Heart left ventricle (tissue), 16 donors: ENCODE data around the gene MRPL19. TPM values are rescaled to one million over a fixed set of nuclear protein-coding genes. Genes with fewer than 3 reads are reported as not detected.

Experiments
- ATAC-seq, 4 donors: fragments of 200-7000 bp; cut with Tn5 transposase; one replicate each; pipeline ENCODE4 v1.9.1; 2020 to 2022; ENCODE audit warnings: moderate library complexity in 4 of 4, mild to moderate bottlenecking in 3 of 4, moderate number of reproducible peaks in 1 of 4
- DNase-seq, 5 donors: peaks; one replicate each; pipeline ENCODE4 v3.0.0-alpha.2; 2020
- H3K27ac ChIP-seq, 12 donors: fragments of 200-600 bp; sonication (generic) in 4 of 12; one replicate each; pipeline versions ENCODE4 v1.5.0 to v1.8.0; 2016 to 2022; ENCODE audit warnings: mild to moderate bottlenecking in 2 of 12
- H3K27me3 ChIP-seq, 9 donors: fragments of 200-600 bp; sonication (generic) in 2 of 9; one replicate each; pipeline versions ENCODE4 v1.5.1 to v1.8.0; 2016 to 2022; ENCODE audit warnings: mild to moderate bottlenecking in 3 of 9
- H3K36me3 ChIP-seq, 9 donors: fragments of 200-600 bp; sonication (generic) in 2 of 9; one replicate each; pipeline versions ENCODE4 v1.5.0 to v1.8.0; 2018 to 2022; ENCODE audit warnings: mild to moderate bottlenecking in 2 of 9
- H3K4me1 ChIP-seq, 12 donors: fragments of 200-600 bp; sonication (generic) in 4 of 12; one replicate each; pipeline versions ENCODE4 v1.5.0 to v1.8.0; 2016 to 2022; ENCODE audit warnings: mild to moderate bottlenecking in 3 of 12
- H3K4me3 ChIP-seq, 12 donors: fragments of 200-600 bp; sonication (generic) in 4 of 12; one replicate each; pipeline versions ENCODE4 v1.5.0 to v1.8.0; 2017 to 2022; ENCODE audit warnings: mild to moderate bottlenecking in 9 of 12, moderate library complexity in 4 of 12
- H3K9me3 ChIP-seq, 12 donors: fragments of 200-600 bp; sonication (generic) in 4 of 12; one replicate each; pipeline versions ENCODE4 v1.5.0 to v1.8.0; 2016 to 2022; ENCODE audit warnings: mild to moderate bottlenecking in 1 of 12
- POLR2A ChIP-seq, 2 donors: fragments of 450-650 bp; IDR thresholded peaks; one replicate each; pipeline ENCODE4 v1.6.1; 2017; ENCODE audit warnings: antibody characterized with exemption in 2 of 2, mild to moderate bottlenecking in 2 of 2, moderate library complexity in 2 of 2
- WGBS, 4 donors: extraction: QIAGEN DNeasy Blood & Tissue Kit in 2 of 4; methylation state at CpG; one replicate each; pipeline versions ENCODE4 v1.1.5 to v1.1.7; 2013 to 2018; 5-methylcytosine and 5-hydroxymethylcytosine counted together
- intact Hi-C, 10 donors: fragments of 100-400 bp; cut with DNase I; formaldehyde crosslinking; loops; one replicate each; pipeline versions ENCODE4 v1.11.1 to v1.14.2; 2022
- polyA plus RNA-seq, 2 donors: library from polyadenylated mRNA; stranded (reverse); fragments of 200-250 nt; gene quantifications; one replicate each; pipeline ENCODE4 v1.2.3, GENCODE V29; 2013
- total RNA-seq, 9 donors: library from RNA; depleted of rRNA in 2 of 9; stranded (reverse); fragments of >200 nt in 2 of 9; fragmentation: NEBNext Ultra II Directional in 3 of 9; extraction: Animal tissue kit (Norgen Biotek cat#: 25700) in 3 of 9; gene quantifications; one replicate each; pipeline versions ENCODE4 v1.1.0 to v1.2.4, GENCODE V29; 2016 to 2023
- TF ChIP-seq, protein P1 (sequence below), 12 donors: fragments of 200-600 bp; sonication (generic) in 4 of 12; IDR thresholded peaks; one replicate each; pipeline versions ENCODE4 v1.5.0 to v1.8.0; 2018 to 2022; ENCODE audit warnings: antibody characterized with exemption in 12 of 12, mild to moderate bottlenecking in 5 of 12
- donor health status: ischemic (EF 13 %, LVEDD 7.1; RV severe dilation, severe dysfunction).
- donor health status: healthy with polysubstance abuse.
- donor health status: DM: no; HTN: yes; CAD: no.
- donor health status: DM: no; HTN: no; CAD: no.
- donor health status: ischemic (EF 25% LVEDD 6.9; RV normal size, moderate dysfunction).
- donor health status: ischemic (EF 25% LVEDD 5.7; RV mildly dilated, moderate dysfunction).
- donor health status: healthy.
- donor health status: DM: yes; HTN: yes; CAD: no.
- donor health status: ischemic (EF 35%, LVEDD 5.7; RV mildly dilated, moderate dysfunction).
- donor health status: nonischemic (EF 11% LVEDD 7.7; RV severe dilation, severe dysfunction).
- donor health status: DM: yes; HTN: yes; CAD: no.
- donor health status: PGD.
- donor health status: ischemic (EF 29% LVEDD 5.4; RV normal size, mild dysfunction).
- donor health status: nonischemic (EF 23%, LVEDD 6.1; RV moderate dilation, normal function).

The MRPL19 gene
- total and polyA plus RNA-seq, 11 donors: 19.7 to 82.8 (median 56.4) TPM

- no peaks in the 10 kb centered on the region for H3K4me1 ChIP-seq
- DNase-seq: no peak
Measured at GRCh38 chr2:75688196-75688595, 41.6 kb downstream of the MRPL19 start.

DNA sequence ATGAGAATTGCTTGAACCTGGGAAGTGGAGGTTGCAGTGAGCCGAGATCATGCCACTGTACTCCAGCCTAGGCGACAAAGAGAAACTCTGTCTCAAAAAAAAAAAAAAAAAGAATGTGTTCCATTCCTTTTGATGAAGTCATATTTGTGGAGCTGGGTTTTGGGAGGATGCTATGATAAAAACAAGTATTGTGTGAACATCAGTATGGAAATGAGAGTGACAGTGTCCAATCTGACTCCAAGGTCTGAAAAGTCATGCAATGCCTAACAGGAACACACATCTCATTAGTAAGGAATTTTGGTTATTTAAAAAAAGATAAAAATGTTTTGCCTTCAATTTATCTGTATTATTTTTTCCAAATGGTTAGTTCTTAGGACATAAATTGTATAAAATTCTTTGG is 52.3 kb downstream of the MRPL19 start:
- no peak for TF ChIP-seq POLR2A (IDR thresholded peaks at IDR 0.05)
- TF ChIP-seq, protein P1, sequence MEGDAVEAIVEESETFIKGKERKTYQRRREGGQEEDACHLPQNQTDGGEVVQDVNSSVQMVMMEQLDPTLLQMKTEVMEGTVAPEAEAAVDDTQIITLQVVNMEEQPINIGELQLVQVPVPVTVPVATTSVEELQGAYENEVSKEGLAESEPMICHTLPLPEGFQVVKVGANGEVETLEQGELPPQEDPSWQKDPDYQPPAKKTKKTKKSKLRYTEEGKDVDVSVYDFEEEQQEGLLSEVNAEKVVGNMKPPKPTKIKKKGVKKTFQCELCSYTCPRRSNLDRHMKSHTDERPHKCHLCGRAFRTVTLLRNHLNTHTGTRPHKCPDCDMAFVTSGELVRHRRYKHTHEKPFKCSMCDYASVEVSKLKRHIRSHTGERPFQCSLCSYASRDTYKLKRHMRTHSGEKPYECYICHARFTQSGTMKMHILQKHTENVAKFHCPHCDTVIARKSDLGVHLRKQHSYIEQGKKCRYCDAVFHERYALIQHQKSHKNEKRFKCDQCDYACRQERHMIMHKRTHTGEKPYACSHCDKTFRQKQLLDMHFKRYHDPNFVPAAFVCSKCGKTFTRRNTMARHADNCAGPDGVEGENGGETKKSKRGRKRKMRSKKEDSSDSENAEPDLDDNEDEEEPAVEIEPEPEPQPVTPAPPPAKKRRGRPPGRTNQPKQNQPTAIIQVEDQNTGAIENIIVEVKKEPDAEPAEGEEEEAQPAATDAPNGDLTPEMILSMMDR (IDR thresholded peaks at IDR 0.05): no peak
- ATAC-seq (no peak), DNase-seq (no peak)
- Histone ChIP-seq H3K4me3 (no peak overlapping the region), H3K9me3 (peaks cover 0 to 6% (median 0%) of the 10 kb centered on the region in 12 donors), H3K36me3 (peaks cover 5 to 99% (median 90%) of the 10 kb centered on the region in 9 donors), H3K27ac (no peak overlapping the region), H3K4me1 (no peaks in the 10 kb centered on the region), H3K27me3 (no peaks in the 10 kb centered on the region)
- intact Hi-C loops: no loop called here
- 59 to 89% (median 87%) methylated on average over 2 of the region's 2 CpGs for WGBS, 4 donors

More at GRCh38 chr2:75688196-75688595, 41.6 kb downstream of the MRPL19 start:
- intact Hi-C loops: no loop called here
- peaks cover 0 to 95% (median 64%) of the 10 kb centered on the region in 9 donors for H3K36me3 ChIP-seq
- ATAC-seq: no peak
- no peaks in the 10 kb centered on the region for H3K9me3 ChIP-seq
- no peak overlapping the region for H3K4me3 ChIP-seq
- TF ChIP-seq, protein P1 (IDR thresholded peaks at IDR 0.05): no peak
- TF ChIP-seq POLR2A (IDR thresholded peaks at IDR 0.05): no peak
- H3K27ac ChIP-seq: no peak overlapping the region
- H3K27me3 ChIP-seq: no peaks in the 10 kb centered on the region
- 88 to 100% (median 96%) methylated on average over 1 of the region's 1 CpG for WGBS, 4 donors

- ATAC-seq: no peak
- Histone ChIP-seq H3K27me3 (no peaks in the 10 kb centered on the region), H3K27ac (no peak overlapping the region), H3K9me3 (peaks cover 0 to 5% (median 0%) of the 10 kb centered on the region in 12 donors), H3K36me3 (peaks cover 3 to 92% (median 80%) of the 10 kb centered on the region in 9 donors), H3K4me1 (peaks cover 0 to 7% (median 0%) of the 10 kb centered on the region in 12 donors), H3K4me3 (no peak overlapping the region)
- TF ChIP-seq POLR2A (IDR thresholded peaks at IDR 0.05): no peak
- DNase-seq: no peak
- intact Hi-C loops: loop anchor here in 1 of 10 donors (10.0 kb wide), 1 partner anchor 48 kb away; no protein-coding TSS in a partner anchor
- 94 to 97% (median 96%) methylated on average over 4 of the region's 4 CpGs for WGBS, 4 donors
Measured at GRCh38 chr2:75702593-75702992, 56.0 kb downstream of the MRPL19 start.

- no peak for TF ChIP-seq POLR2A (IDR thresholded peaks at IDR 0.05)
- TF ChIP-seq, protein P1 (IDR thresholded peaks at IDR 0.05): no peak
- Histone ChIP-seq H3K9me3 (no peaks in the 10 kb centered on the region), H3K27ac (no peak overlapping the region), H3K4me3 (no peak overlapping the region), H3K27me3 (no peaks in the 10 kb centered on the region), H3K4me1 (peaks cover 0 to 14% (median under 1%) of the 10 kb centered on the region in 12 donors), H3K36me3 (peaks cover 3 to 80% (median 71%) of the 10 kb centered on the region in 9 donors)
- WGBS, 4 donors: 86 to 93% (median 89%) methylated on average over 4 of the region's 4 CpGs
- DNase-seq (no peak), ATAC-seq (no peak)
- intact Hi-C loops: loop anchor here in 1 of 10 donors (10.0 kb wide), 1 partner anchor 49 kb away; no protein-coding TSS in a partner anchor
Measured at GRCh38 chr2:75703589-75704287, 57.2 kb downstream of the MRPL19 start.
